ENCODE results near the gene RPL27. TPM values are rescaled to one million over a fixed set of nuclear protein-coding genes. Genes with fewer than 3 reads are reported as not detected.

Gene RPL27
- total and polyA plus RNA-seq, 2 donors (not counting 1 experiment from before 2014, with no cell fraction given): 902 to 3,346 TPM

DNA sequence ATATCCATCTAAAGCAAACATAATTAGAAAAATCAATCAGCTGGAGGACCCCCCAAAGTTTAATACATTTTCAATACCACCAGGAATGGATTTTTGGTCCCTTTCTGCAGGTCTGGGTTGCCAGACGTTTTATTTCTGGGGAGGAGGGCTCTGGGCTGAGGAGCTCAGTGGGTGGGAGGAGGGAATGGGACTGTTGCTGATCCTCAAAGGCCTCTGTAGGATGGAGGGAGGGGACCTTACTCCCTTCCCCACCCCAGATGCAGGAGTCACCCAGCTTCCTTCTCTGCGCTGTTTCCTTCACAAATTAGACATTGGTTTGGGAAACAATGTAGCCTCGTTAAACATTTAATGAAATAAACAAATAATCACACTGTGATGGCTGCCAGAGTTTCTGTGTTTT, 33.4 kb downstream of the RPL27 start:
- TF ChIP-seq, protein P1, sequence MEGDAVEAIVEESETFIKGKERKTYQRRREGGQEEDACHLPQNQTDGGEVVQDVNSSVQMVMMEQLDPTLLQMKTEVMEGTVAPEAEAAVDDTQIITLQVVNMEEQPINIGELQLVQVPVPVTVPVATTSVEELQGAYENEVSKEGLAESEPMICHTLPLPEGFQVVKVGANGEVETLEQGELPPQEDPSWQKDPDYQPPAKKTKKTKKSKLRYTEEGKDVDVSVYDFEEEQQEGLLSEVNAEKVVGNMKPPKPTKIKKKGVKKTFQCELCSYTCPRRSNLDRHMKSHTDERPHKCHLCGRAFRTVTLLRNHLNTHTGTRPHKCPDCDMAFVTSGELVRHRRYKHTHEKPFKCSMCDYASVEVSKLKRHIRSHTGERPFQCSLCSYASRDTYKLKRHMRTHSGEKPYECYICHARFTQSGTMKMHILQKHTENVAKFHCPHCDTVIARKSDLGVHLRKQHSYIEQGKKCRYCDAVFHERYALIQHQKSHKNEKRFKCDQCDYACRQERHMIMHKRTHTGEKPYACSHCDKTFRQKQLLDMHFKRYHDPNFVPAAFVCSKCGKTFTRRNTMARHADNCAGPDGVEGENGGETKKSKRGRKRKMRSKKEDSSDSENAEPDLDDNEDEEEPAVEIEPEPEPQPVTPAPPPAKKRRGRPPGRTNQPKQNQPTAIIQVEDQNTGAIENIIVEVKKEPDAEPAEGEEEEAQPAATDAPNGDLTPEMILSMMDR (conservative IDR thresholded peaks at IDR 0.05 in 1 of 2, IDR thresholded peaks at IDR 0.05 in 1 of 2; ENCODE audit: low read depth in 1 of 2, low read length in 2 of 2): no peak
- TF ChIP-seq EZH2 (IDR thresholded peaks at IDR 0.05; ENCODE audit: low read length, missing control alignments): no peak
- Histone ChIP-seq H3K36me3 (ENCODE audit: control insufficient read depth, insufficient read depth, low read length) (no peaks in the 10 kb centered on the region), H3K4me3 (replicated peaks in 1 of 4; ENCODE audit: control extremely low read depth in 1 of 4, insufficient read depth in 1 of 4, low read depth in 3 of 4, low read length in 4 of 4) (no peak overlapping the region), H2AFZ (ENCODE audit: low read length) (no peak overlapping the region), H3K9me3 (ENCODE audit: control insufficient read depth, insufficient read depth, low read depth, low read length) (no peaks in the 10 kb centered on the region), H3K9ac (ENCODE audit: insufficient read depth, low read length) (no peak overlapping the region), H3K4me2 (ENCODE audit: extremely low read depth, insufficient read depth, low read length) (no peak overlapping the region), H3K27me3 (ENCODE audit: control insufficient read depth, insufficient read depth, low read length) (no peaks in the 10 kb centered on the region), H3K27ac (ENCODE audit: insufficient read depth, low read length) (no peak overlapping the region), H4K20me1 (ENCODE audit: control insufficient read depth, extremely low read depth, insufficient read depth, low read length) (no peaks in the 10 kb centered on the region), H3K79me2 (ENCODE audit: control insufficient read depth, insufficient read depth, low read length) (no peaks in the 10 kb centered on the region), H3K4me1 (ENCODE audit: control insufficient read depth, extremely low read depth, insufficient read depth, low read length) (no peaks in the 10 kb centered on the region)
- DNase-seq (ENCODE audit: low read depth in 2 of 2): no peak

DNA sequence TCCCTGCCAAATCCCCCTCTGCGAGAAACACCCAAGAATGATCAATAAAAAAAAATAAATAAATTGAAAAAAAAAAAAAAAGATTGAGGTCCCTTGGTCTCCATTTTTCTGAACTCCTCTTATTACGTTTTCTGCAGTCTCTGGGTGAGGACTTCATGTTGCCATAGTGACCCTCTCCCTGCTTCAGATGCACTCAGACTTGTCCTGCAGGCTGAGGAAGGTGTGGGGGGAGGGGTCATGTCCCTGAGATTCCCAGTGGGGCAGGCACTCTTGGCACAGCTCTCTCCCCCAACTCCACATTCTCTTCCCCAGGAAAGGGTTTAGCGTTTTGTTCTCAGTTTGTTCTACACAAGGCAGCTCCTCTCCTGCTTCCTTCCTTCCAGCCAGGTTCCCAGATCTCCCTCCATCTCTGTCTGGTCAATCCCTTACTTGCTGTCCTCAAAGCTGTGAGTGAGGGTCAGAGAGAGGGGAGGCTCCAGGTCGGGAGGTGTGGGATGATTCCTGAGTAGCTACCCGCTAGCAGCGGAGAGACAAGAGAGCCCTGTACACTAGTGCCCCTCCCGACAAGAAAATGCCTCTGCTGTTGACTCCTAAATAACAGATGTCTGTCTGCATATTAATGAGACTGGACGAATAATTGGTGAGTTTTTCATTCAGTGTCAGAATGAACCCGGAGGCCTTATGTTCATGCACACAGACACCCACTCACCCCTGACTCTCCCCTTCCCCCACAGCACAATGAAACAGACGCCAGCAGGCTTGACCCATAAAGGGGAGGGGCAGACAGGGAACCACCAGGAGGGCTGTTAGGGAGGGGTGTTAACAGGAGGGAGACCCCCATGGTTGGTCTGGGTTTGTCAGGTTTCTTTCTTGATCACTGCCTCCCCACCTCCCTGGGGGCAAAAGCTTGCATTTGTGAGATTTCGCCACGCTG, 36.0 kb downstream of the RPL27 start:
- Histone ChIP-seq H3K4me2 (ENCODE audit: extremely low read depth, insufficient read depth, low read length) (no peak overlapping the region), H3K79me2 (ENCODE audit: control insufficient read depth, insufficient read depth, low read length) (no peaks in the 10 kb centered on the region), H3K4me1 (ENCODE audit: control insufficient read depth, extremely low read depth, insufficient read depth, low read length) (no peaks in the 10 kb centered on the region), H2AFZ (ENCODE audit: low read length) (no peak overlapping the region), H3K4me3 (replicated peaks in 1 of 4; ENCODE audit: control extremely low read depth in 1 of 4, insufficient read depth in 1 of 4, low read depth in 3 of 4, low read length in 4 of 4) (no peak overlapping the region), H3K27ac (ENCODE audit: insufficient read depth, low read length) (no peak overlapping the region), H4K20me1 (ENCODE audit: control insufficient read depth, extremely low read depth, insufficient read depth, low read length) (no peaks in the 10 kb centered on the region), H3K36me3 (ENCODE audit: control insufficient read depth, insufficient read depth, low read length) (no peaks in the 10 kb centered on the region), H3K9ac (ENCODE audit: insufficient read depth, low read length) (no peak overlapping the region), H3K27me3 (ENCODE audit: control insufficient read depth, insufficient read depth, low read length) (no peaks in the 10 kb centered on the region), H3K9me3 (ENCODE audit: control insufficient read depth, insufficient read depth, low read depth, low read length) (no peaks in the 10 kb centered on the region)
- TF ChIP-seq EZH2 (IDR thresholded peaks at IDR 0.05; ENCODE audit: low read length, missing control alignments): no peak
- TF ChIP-seq, protein P1 (conservative IDR thresholded peaks at IDR 0.05 in 1 of 2, IDR thresholded peaks at IDR 0.05 in 1 of 2; ENCODE audit: low read depth in 1 of 2, low read length in 2 of 2): no peak
- DNase-seq (ENCODE audit: low read depth in 2 of 2): no peak

DNA sequence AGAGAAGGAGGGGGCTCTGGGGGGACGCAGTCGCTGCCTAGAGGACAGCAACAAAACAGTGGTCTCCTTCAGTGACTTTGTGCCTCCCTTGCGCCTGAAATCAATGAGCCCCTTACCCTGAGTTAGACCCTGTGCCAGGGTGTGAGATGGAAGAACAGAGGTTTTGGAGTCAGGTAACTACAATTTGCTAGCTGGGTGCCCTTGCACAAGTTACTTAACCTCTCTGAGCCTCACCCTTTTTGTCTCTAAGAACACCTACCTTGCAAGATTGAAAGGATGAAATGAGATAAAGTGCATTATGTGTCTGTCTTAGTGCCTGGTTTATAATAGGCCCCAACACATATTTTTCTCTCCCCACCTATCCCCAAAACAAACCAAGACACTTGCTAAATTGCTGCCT, 36.7 kb downstream of the RPL27 start:
- no peaks in the 10 kb centered on the region for H3K36me3 ChIP-seq (ENCODE audit: control insufficient read depth, insufficient read depth, low read length)
- no peaks in the 10 kb centered on the region for H3K79me2 ChIP-seq (ENCODE audit: control insufficient read depth, insufficient read depth, low read length)
- no peaks in the 10 kb centered on the region for H4K20me1 ChIP-seq (ENCODE audit: control insufficient read depth, extremely low read depth, insufficient read depth, low read length)
- no peaks in the 10 kb centered on the region for H3K9me3 ChIP-seq (ENCODE audit: control insufficient read depth, insufficient read depth, low read depth, low read length)
- no peak overlapping the region for H3K4me2 ChIP-seq (ENCODE audit: extremely low read depth, insufficient read depth, low read length)
- H3K4me1 ChIP-seq (ENCODE audit: control insufficient read depth, extremely low read depth, insufficient read depth, low read length): no peaks in the 10 kb centered on the region
- H2AFZ ChIP-seq (ENCODE audit: low read length): no peak overlapping the region
- no peak overlapping the region for H3K27ac ChIP-seq (ENCODE audit: insufficient read depth, low read length)
- TF ChIP-seq, protein P1 (conservative IDR thresholded peaks at IDR 0.05 in 1 of 2, IDR thresholded peaks at IDR 0.05 in 1 of 2; ENCODE audit: low read depth in 1 of 2, low read length in 2 of 2): no peak
- no peak for TF ChIP-seq EZH2 (IDR thresholded peaks at IDR 0.05; ENCODE audit: low read length, missing control alignments)
- DNase-seq (ENCODE audit: low read depth in 2 of 2): no peak
- no peaks in the 10 kb centered on the region for H3K27me3 ChIP-seq (ENCODE audit: control insufficient read depth, insufficient read depth, low read length)
- no peak overlapping the region for H3K4me3 ChIP-seq (replicated peaks in 1 of 4; ENCODE audit: control extremely low read depth in 1 of 4, insufficient read depth in 1 of 4, low read depth in 3 of 4, low read length in 4 of 4)
- H3K9ac ChIP-seq (ENCODE audit: insufficient read depth, low read length): no peak overlapping the region
